DOHH2 (cell line): ENCODE measurements around the gene PTPRH.

Experiments used
- H3F3A ChIP-seq: fragments of 200-600 bp; sonication (generic), shearing (Covaris generic); 2 replicates; pipeline ENCODE4 v1.6.0; 2016; ENCODE audit warnings: antibody characterized with exemption, mild to moderate bottlenecking; ENCODE audit not compliant: control insufficient read depth, insufficient read depth
- H3K27ac ChIP-seq: fragments of 200-600 bp; sonication (generic); 2 replicates; pipeline ENCODE4 v1.5.1; 2014; ENCODE audit warnings: low read depth, mild to moderate bottlenecking, low read length, moderate library complexity
- H3K27me3 ChIP-seq: fragments of 200-600 bp; sonication (generic); 2 replicates; pipeline ENCODE4 v1.6.1; 2014; ENCODE audit warnings: mild to moderate bottlenecking, low read length, mixed read lengths; ENCODE audit not compliant: control insufficient read depth
- H3K36me3 ChIP-seq: fragments of 200-600 bp; sonication (generic); 2 replicates; pipeline ENCODE4 v1.6.1; 2014; ENCODE audit warnings: mild to moderate bottlenecking, low read length, moderate library complexity, mixed read lengths; ENCODE audit not compliant: control insufficient read depth
- H3K4me1 ChIP-seq: fragments of 200-600 bp; sonication (generic); 2 replicates; pipeline ENCODE4 v1.6.1; 2014; ENCODE audit warnings: mild to moderate bottlenecking, low read length, mixed read lengths; ENCODE audit not compliant: control insufficient read depth
- H3K4me2 ChIP-seq: fragments of 200-600 bp; sonication (generic); 2 replicates; pipeline ENCODE4 v1.6.0; 2014; ENCODE audit warnings: mild to moderate bottlenecking, low read length, moderate library complexity
- H3K4me3 ChIP-seq: fragments of 200-600 bp; sonication (generic); 2 replicates; pipeline ENCODE4 v1.5.1; 2014; ENCODE audit warnings: mild to moderate bottlenecking, low read length, mixed read lengths
- H3K79me2 ChIP-seq: fragments of 200-600 bp; sonication (generic); 2 replicates; pipeline ENCODE4 v1.6.1; 2014; ENCODE audit warnings: mild to moderate bottlenecking, low read length, mixed read lengths; ENCODE audit not compliant: control insufficient read depth
- H3K9me2 ChIP-seq: fragments of 200-600 bp; sonication (generic); replicated peaks from 2 replicates; pipeline ENCODE4 v1.6.1; 2014; ENCODE audit warnings: mild to moderate bottlenecking, low read length, mixed read lengths; ENCODE audit not compliant: control insufficient read depth
- H3K9me3 ChIP-seq: fragments of 200-600 bp; sonication (generic); 2 replicates; pipeline ENCODE4 v1.6.1; 2014; ENCODE audit warnings: antibody characterized with exemption, low read length, mixed read lengths; ENCODE audit not compliant: control insufficient read depth, insufficient read depth
- H4K20me1 ChIP-seq: fragments of 200-600 bp; sonication (generic); 2 replicates; pipeline ENCODE4 v1.6.0; 2014; ENCODE audit warnings: low read depth, mild to moderate bottlenecking, antibody characterized with exemption, low read length, moderate library complexity; ENCODE audit not compliant: control insufficient read depth, insufficient read depth
- EZH2phosphoT487 ChIP-seq: fragments of 200-600 bp; sonication (generic); IDR thresholded peaks from 2 replicates; pipeline ENCODE4 v1.6.1; 2017; ENCODE audit warnings: borderline replicate concordance, mild to moderate bottlenecking, antibody characterized with exemption, low read length, moderate library complexity, mixed read lengths
- TF ChIP-seq, protein P1 (sequence below): fragments of 200-600 bp; sonication (generic); IDR thresholded peaks from one replicate; pipeline ENCODE4 v1.5.1; 2014; ENCODE audit warnings: antibody characterized with exemption, mild to moderate bottlenecking, low read depth, low read length; ENCODE audit not compliant: poor library complexity, severe bottlenecking

Gene PTPRH

DNA sequence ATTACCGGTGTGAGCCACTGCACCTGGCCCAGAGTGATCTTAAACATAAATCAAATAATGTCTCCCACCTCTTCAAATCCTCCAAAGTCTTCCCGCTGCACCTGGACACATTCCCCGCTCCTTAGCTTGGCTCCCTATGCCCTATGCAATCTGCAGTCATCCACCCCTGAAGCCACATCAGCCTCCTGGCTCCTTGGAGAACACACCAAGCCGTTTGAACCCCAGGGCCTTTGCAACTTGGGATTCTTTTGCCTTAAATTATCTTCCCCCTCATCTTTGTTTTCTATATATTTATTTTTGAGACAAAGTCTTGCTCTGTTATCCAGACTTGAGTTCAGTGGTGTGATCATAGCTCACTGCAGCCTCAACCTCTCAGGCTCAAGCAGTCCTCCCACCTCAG lies 40.2 kb downstream of the PTPRH start:
- no peak for TF ChIP-seq EZH2phosphoT487
- TF ChIP-seq, protein P1, sequence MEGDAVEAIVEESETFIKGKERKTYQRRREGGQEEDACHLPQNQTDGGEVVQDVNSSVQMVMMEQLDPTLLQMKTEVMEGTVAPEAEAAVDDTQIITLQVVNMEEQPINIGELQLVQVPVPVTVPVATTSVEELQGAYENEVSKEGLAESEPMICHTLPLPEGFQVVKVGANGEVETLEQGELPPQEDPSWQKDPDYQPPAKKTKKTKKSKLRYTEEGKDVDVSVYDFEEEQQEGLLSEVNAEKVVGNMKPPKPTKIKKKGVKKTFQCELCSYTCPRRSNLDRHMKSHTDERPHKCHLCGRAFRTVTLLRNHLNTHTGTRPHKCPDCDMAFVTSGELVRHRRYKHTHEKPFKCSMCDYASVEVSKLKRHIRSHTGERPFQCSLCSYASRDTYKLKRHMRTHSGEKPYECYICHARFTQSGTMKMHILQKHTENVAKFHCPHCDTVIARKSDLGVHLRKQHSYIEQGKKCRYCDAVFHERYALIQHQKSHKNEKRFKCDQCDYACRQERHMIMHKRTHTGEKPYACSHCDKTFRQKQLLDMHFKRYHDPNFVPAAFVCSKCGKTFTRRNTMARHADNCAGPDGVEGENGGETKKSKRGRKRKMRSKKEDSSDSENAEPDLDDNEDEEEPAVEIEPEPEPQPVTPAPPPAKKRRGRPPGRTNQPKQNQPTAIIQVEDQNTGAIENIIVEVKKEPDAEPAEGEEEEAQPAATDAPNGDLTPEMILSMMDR = no peak
- Histone ChIP-seq H3K4me1 (peaks cover 22% of the 10 kb centered on the region), H3K27me3 (peaks cover 14% of the 10 kb centered on the region), H3K27ac (no peak overlapping the region), H3K9me3 (peaks cover 4% of the 10 kb centered on the region; the same call in 1 of the 2 replicates), H3K9me2 (no peaks in the 10 kb centered on the region), H3K4me2 (no peak overlapping the region), H3K4me3 (no peak overlapping the region), H3K36me3 (no peaks in the 10 kb centered on the region), H3F3A (no peaks in the 10 kb centered on the region), H3K79me2 (no peaks in the 10 kb centered on the region), H4K20me1 (no peaks in the 10 kb centered on the region)

DNA sequence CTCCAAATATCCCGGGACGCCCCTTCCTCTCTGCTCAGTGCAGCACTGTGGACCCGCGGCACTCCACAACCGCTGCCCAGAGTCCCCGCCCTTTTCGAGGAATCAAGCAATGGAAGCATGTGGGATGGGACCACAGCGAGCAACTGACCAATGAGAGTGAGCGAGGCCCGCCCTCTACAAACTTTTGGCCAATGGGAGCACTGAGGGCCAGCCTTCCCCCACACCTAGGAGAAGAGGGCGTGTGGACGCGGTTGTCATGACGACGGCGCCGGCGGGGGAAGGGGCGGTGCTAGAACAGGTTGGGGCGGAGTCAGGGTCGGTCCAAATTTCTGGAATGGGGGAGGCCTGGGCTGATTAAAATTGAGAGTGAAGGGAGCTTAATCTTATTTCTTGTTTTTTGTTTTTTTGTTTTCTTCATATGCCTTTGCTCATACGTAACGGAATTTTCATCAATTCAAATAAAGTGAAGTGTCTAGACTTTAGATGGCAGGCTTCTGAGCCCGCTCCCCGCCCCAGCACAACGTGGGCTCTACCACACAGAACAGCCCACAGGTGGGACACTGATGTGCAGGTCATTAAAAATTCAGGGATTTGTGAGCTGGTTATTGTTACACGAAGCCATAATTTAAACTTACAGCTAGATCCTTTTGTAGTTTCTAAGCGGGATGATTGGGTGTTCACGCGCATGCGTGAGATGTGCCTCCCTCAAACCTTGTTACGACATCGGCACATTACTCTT lies 42.6 kb downstream of the PTPRH start, which contains the start of gene DNAAF3:
Gene DNAAF3, minus strand, starts transcription at position 84 of the 739 bp plus-strand sequence. CDS start 200 bp downstream, outside the sequence.
- H3K9me3 ChIP-seq = peaks cover 4% of the 10 kb centered on the region; the same call in 1 of the 2 replicates
- H3K4me2 ChIP-seq = peak within 1 kb of the TSS; percentile 51
- H3F3A ChIP-seq = no peaks in the 10 kb centered on the region
- H3K9me2 ChIP-seq = no peaks in the 10 kb centered on the region
- no peak within 1 kb of the TSS for H3K27ac ChIP-seq
- peak within 1 kb of the TSS; percentile 31 for H3K4me3 ChIP-seq
- TF ChIP-seq, protein P1 = no peak
- no peak for TF ChIP-seq EZH2phosphoT487
- H4K20me1 ChIP-seq = no peaks in the 10 kb centered on the region
- no peaks in the 10 kb centered on the region for H3K79me2 ChIP-seq
- no peaks in the 10 kb centered on the region for H3K36me3 ChIP-seq
- peaks cover 13% of the 10 kb centered on the region for H3K4me1 ChIP-seq
- no peaks in the 10 kb centered on the region for H3K27me3 ChIP-seq

DNA sequence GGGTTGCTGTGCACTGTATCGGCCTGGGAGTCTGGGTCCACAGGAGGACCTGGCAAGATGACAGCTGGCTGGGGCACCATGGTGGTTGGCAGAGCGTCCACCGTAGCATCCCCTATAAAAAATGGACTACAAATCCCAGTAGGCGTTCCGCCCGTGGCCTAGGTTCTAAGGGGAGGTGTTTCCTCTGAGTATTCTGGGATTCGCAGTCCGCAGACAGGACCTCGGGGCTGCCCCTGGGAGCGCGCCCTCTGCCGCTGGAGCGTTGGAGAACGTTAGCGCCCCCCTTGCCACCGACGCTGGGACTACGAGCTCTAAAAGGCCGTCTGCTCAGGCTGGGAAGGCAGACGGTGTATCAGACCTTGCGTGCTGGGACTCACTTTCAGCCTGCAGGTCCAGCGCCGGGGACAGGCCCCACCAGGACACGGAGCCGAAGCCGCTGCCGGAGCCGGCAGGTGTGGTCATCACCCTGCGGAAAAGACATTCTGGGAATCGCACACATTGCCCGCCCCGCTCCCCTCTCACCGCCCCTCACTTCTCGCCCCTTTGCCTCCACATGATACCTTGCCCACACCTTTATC lies 43.3 kb downstream of the PTPRH start:
- peak overlapping the region; percentile 51 for H3K4me2 ChIP-seq

More for the DNA sequence above, 43.3 kb downstream of the PTPRH start:
- no peaks in the 10 kb centered on the region for H3K36me3 ChIP-seq
- H3K4me3 ChIP-seq = peak overlapping the region; percentile 31; the same call in 1 of the 2 replicates
- H3K27me3 ChIP-seq = no peaks in the 10 kb centered on the region
- no peaks in the 10 kb centered on the region for H3F3A ChIP-seq
- peaks cover 13% of the 10 kb centered on the region for H3K4me1 ChIP-seq
- peaks cover 4% of the 10 kb centered on the region; the same call in 1 of the 2 replicates for H3K9me3 ChIP-seq
- no peak for TF ChIP-seq EZH2phosphoT487
- TF ChIP-seq, protein P1 = no peak
- H4K20me1 ChIP-seq = no peaks in the 10 kb centered on the region
- H3K9me2 ChIP-seq = no peaks in the 10 kb centered on the region
- H3K79me2 ChIP-seq = no peaks in the 10 kb centered on the region
- no peak overlapping the region for H3K27ac ChIP-seq
